Chondrocyte (in vitro differentiated cells): ENCODE measurements around the gene PRSS21. TPM values are rescaled to one million over a fixed set of nuclear protein-coding genes. Genes with fewer than 3 reads are reported as not detected.

Experiments
- DNase-seq: peaks from one replicate; pipeline ENCODE4 v3.0.0; 2021; ENCODE audit warnings: mixed read lengths, low spot score
- H3K27ac Mint-ChIP-seq: one replicate; pipeline ENCODE4 v1.8.0; 2021; ENCODE audit warnings: mild to moderate bottlenecking, moderate library complexity, mixed read lengths; ENCODE audit not compliant: unreplicated experiment
- H3K27me3 Mint-ChIP-seq: 2 replicates; pipeline ENCODE4 v1.8.0; 2021; ENCODE audit warnings: low read depth, mixed read lengths
- H3K36me3 Mint-ChIP-seq: 2 replicates; pipeline ENCODE4 v1.8.0; 2021; ENCODE audit warnings: low read depth, mixed read lengths
- H3K4me1 Mint-ChIP-seq: 2 replicates; pipeline ENCODE4 v1.8.0; 2021; ENCODE audit warnings: low read depth, mild to moderate bottlenecking, mixed read lengths
- H3K4me3 Mint-ChIP-seq: one replicate; pipeline ENCODE4 v1.8.0; 2021; ENCODE audit warnings: mild to moderate bottlenecking, moderate library complexity, mixed read lengths; ENCODE audit not compliant: unreplicated experiment
- H3K9me3 Mint-ChIP-seq: 2 replicates; pipeline ENCODE4 v1.8.0; 2021; ENCODE audit warnings: low read depth, mixed read lengths
- CTCF ChIP-seq: fragments of 200-600 bp; sonication (generic); IDR thresholded peaks from 2 replicates; pipeline ENCODE4 v1.5.0; 2021; ENCODE audit warnings: antibody characterized with exemption, mild to moderate bottlenecking, moderate library complexity
- total RNA-seq: library from RNA; stranded (reverse); gene quantifications from 3 replicates; pipeline ENCODE4 v1.2.1, GENCODE V29; 2021

Gene PRSS21
- total RNA-seq, 1 donor from 2014 or later, result not detected

- peaks cover 17% of the 10 kb centered on the region for H3K27me3 Mint-ChIP-seq
- DNase-seq, result peak; percentile 82
Measured at GRCh38 chr16:2831203-2831602, 14.2 kb downstream of the PRSS21 start.

GRCh38 chr16:2833776-2834175 is 16.7 kb downstream of the PRSS21 start:
- H3K4me3 Mint-ChIP-seq, result no peak overlapping the region
- peaks cover 11% of the 10 kb centered on the region for H3K27me3 Mint-ChIP-seq
- no peak overlapping the region for H3K27ac Mint-ChIP-seq
- peaks cover 28% of the 10 kb centered on the region for H3K4me1 Mint-ChIP-seq
- no peaks in the 10 kb centered on the region for H3K9me3 Mint-ChIP-seq
- no peaks in the 10 kb centered on the region for H3K36me3 Mint-ChIP-seq
- no peak for TF ChIP-seq CTCF
- no peak for DNase-seq

More at GRCh38 chr16:2831203-2831602, 14.2 kb downstream of the PRSS21 start:
- H3K27ac Mint-ChIP-seq, result no peak overlapping the region
- no peak for TF ChIP-seq CTCF
- no peaks in the 10 kb centered on the region for H3K36me3 Mint-ChIP-seq
- peaks cover 14% of the 10 kb centered on the region for H3K4me1 Mint-ChIP-seq
- H3K4me3 Mint-ChIP-seq, result no peak overlapping the region
- H3K9me3 Mint-ChIP-seq, result no peaks in the 10 kb centered on the region

- no peak for DNase-seq
- Mint-ChIP-seq H3K27me3 (peaks cover 9% of the 10 kb centered on the region), H3K4me1 (peaks cover 28% of the 10 kb centered on the region), H3K27ac (peak overlapping the region; percentile 94), H3K36me3 (no peaks in the 10 kb centered on the region), H3K9me3 (no peaks in the 10 kb centered on the region), H3K4me3 (no peak overlapping the region)
- TF ChIP-seq CTCF, result no peak
Measured at GRCh38 chr16:2834968-2835367, 17.9 kb downstream of the PRSS21 start.

- no peaks in the 10 kb centered on the region for H3K9me3 Mint-ChIP-seq
- peak; percentile 33 for TF ChIP-seq CTCF
- peak overlapping the region; percentile 94 for H3K27ac Mint-ChIP-seq
- H3K4me1 Mint-ChIP-seq, result peaks cover 28% of the 10 kb centered on the region
- no peaks in the 10 kb centered on the region for H3K36me3 Mint-ChIP-seq
- no peak overlapping the region for H3K4me3 Mint-ChIP-seq
- peak; percentile 86 for DNase-seq
- H3K27me3 Mint-ChIP-seq, result peaks cover 7% of the 10 kb centered on the region
Measured at GRCh38 chr16:2835638-2836493, 18.8 kb downstream of the PRSS21 start.

GRCh38 chr16:2836646-2837508 is 19.8 kb downstream of the PRSS21 start:
- DNase-seq, result peak; percentile 53
- no peaks in the 10 kb centered on the region for H3K36me3 Mint-ChIP-seq
- H3K4me1 Mint-ChIP-seq, result peaks cover 28% of the 10 kb centered on the region
- peak overlapping the region; percentile 94 for H3K27ac Mint-ChIP-seq
- peaks cover 4% of the 10 kb centered on the region for H3K27me3 Mint-ChIP-seq
- no peak overlapping the region for H3K4me3 Mint-ChIP-seq
- H3K9me3 Mint-ChIP-seq, result no peaks in the 10 kb centered on the region
- no peak for TF ChIP-seq CTCF
